Endothelial cell (in vitro differentiated cells): ENCODE measurements around the gene NTF4. TPM values are rescaled to one million over a fixed set of nuclear protein-coding genes. Genes with fewer than 3 reads are reported as not detected.

Experiments used
- DNase-seq: peaks from one replicate; pipeline ENCODE4 v3.0.0; 2021; ENCODE audit warnings: low spot score
- H3K27ac Mint-ChIP-seq: one replicate; pipeline ENCODE4 v1.8.0; 2021; ENCODE audit warnings: mixed read lengths, inconsistent platforms; ENCODE audit not compliant: unreplicated experiment
- H3K27me3 Mint-ChIP-seq: one replicate; pipeline ENCODE4 v1.8.0; 2021; ENCODE audit warnings: mild to moderate bottlenecking, moderate library complexity, mixed read lengths, inconsistent platforms; ENCODE audit not compliant: unreplicated experiment
- H3K36me3 Mint-ChIP-seq: one replicate; pipeline ENCODE4 v1.8.0; 2021; ENCODE audit warnings: mild to moderate bottlenecking, low read depth, mixed read lengths, inconsistent platforms; ENCODE audit not compliant: unreplicated experiment
- H3K4me1 Mint-ChIP-seq: one replicate; pipeline ENCODE4 v1.8.0; 2021; ENCODE audit warnings: mild to moderate bottlenecking, mixed read lengths, inconsistent platforms; ENCODE audit not compliant: unreplicated experiment
- H3K4me3 Mint-ChIP-seq: one replicate; pipeline ENCODE4 v1.8.0; 2021; ENCODE audit warnings: mild to moderate bottlenecking, mixed read lengths, inconsistent platforms; ENCODE audit not compliant: unreplicated experiment
- H3K9me3 Mint-ChIP-seq: one replicate; pipeline ENCODE4 v1.8.0; 2021; ENCODE audit warnings: mixed read lengths, inconsistent platforms; ENCODE audit not compliant: unreplicated experiment
- CTCF ChIP-seq: fragments of 200-600 bp; sonication (generic); IDR thresholded peaks from one replicate; pipeline ENCODE4 v1.5.0; 2021; ENCODE audit warnings: antibody characterized with exemption; ENCODE audit not compliant: unreplicated experiment
- total RNA-seq: library from RNA; stranded (reverse); fragmentation: NEBNext Ultra II Directional; extraction: Animal tissue kit (Norgen Biotek cat#: 25700); gene quantifications from one replicate; pipeline ENCODE4 v1.2.1, GENCODE V29; 2021; ENCODE audit not compliant: unreplicated experiment

Gene NTF4
- total RNA-seq, 1 donor from 2014 or later, result not detected

- peak overlapping the region; percentile 89 for H3K27ac Mint-ChIP-seq
- peaks cover 35% of the 10 kb centered on the region for H3K36me3 Mint-ChIP-seq
These were observed 21.7 kb upstream of the NTF4 start for GRCh38 chr19:49086296-49086695.

GRCh38 chr19:49085868-49086232, 21.2 kb upstream of the NTF4 start:
- no peak for DNase-seq
- H3K27ac Mint-ChIP-seq, result peak overlapping the region; percentile 89
- H3K9me3 Mint-ChIP-seq, result no peaks in the 10 kb centered on the region
- H3K4me1 Mint-ChIP-seq, result peaks cover 23% of the 10 kb centered on the region
- TF ChIP-seq CTCF, result no peak
- peaks cover 33% of the 10 kb centered on the region for H3K36me3 Mint-ChIP-seq
- H3K4me3 Mint-ChIP-seq, result peak overlapping the region; percentile 100
- peaks cover 11% of the 10 kb centered on the region for H3K27me3 Mint-ChIP-seq

More at GRCh38 chr19:49086296-49086695, 21.7 kb upstream of the NTF4 start:
- Mint-ChIP-seq H3K9me3 (no peaks in the 10 kb centered on the region), H3K27me3 (peaks cover 12% of the 10 kb centered on the region), H3K4me1 (peaks cover 23% of the 10 kb centered on the region), H3K4me3 (peak overlapping the region; percentile 100)
- no peak for DNase-seq
- TF ChIP-seq CTCF, result no peak

GRCh38 chr19:49085020-49085867, 20.6 kb upstream of the NTF4 start, which contains the start of gene SNRNP70:
TSS of gene SNRNP70 (plus strand) at chr19:49085451. CDS start at chr19:49086415, 964 bp downstream.
- TF ChIP-seq CTCF, result no peak
- peak within 1 kb of the TSS; percentile 100 for H3K4me3 Mint-ChIP-seq
- H3K4me1 Mint-ChIP-seq, result peaks cover 22% of the 10 kb centered on the region

GRCh38 chr19:49084206-49085019, 19.8 kb upstream of the NTF4 start:
- no peak for DNase-seq
- H3K36me3 Mint-ChIP-seq, result peaks cover 24% of the 10 kb centered on the region
- peak overlapping the region; percentile 95 for H3K27ac Mint-ChIP-seq
- peak overlapping the region; percentile 100 for H3K4me3 Mint-ChIP-seq
- H3K9me3 Mint-ChIP-seq, result no peaks in the 10 kb centered on the region
- peaks cover 9% of the 10 kb centered on the region for H3K27me3 Mint-ChIP-seq
- peaks cover 20% of the 10 kb centered on the region for H3K4me1 Mint-ChIP-seq
- no peak for TF ChIP-seq CTCF

More at GRCh38 chr19:49085020-49085867, 20.6 kb upstream of the NTF4 start, which contains the start of gene SNRNP70:
- peak within 1 kb of the TSS; percentile 95 for H3K27ac Mint-ChIP-seq
- H3K27me3 Mint-ChIP-seq, result peaks cover 9% of the 10 kb centered on the region
- H3K36me3 Mint-ChIP-seq, result peaks cover 27% of the 10 kb centered on the region
- DNase-seq, result peak; percentile 100
- H3K9me3 Mint-ChIP-seq, result no peaks in the 10 kb centered on the region
